RKO (cell line): ENCODE data around the gene ANXA4.

Experiments used
- DNase-seq: peaks from one replicate; pipeline ENCODE4 v3.0.0-alpha.2; 2016; ENCODE audit warnings: low spot score

Gene ANXA4

GRCh38 chr2:69844560-69844959, 102.6 kb downstream of the ANXA4 start:
- DNase-seq = no peak

GRCh38 chr2:69846182-69847067, 104.5 kb downstream of the ANXA4 start:
- no peak for DNase-seq

GRCh38 chr2:69847068-69847828, 105.3 kb downstream of the ANXA4 start:
- no peak for DNase-seq

GRCh38 chr2:69848186-69848790, 106.4 kb downstream of the ANXA4 start:
- no peak for DNase-seq

- DNase-seq = no peak
These were observed 116.3 kb downstream of the ANXA4 start for GRCh38 chr2:69858261-69858660.

- DNase-seq = no peak
These were observed 121.4 kb downstream of the ANXA4 start for GRCh38 chr2:69863298-69863697.
